B cell (primary cell): ENCODE measurements around the gene DAGLB. TPM values are rescaled to one million over a fixed set of nuclear protein-coding genes. Genes with fewer than 3 reads are reported as not detected.

ENCODE experiments used
- ATAC-seq: fragments of 200-7000 bp; cut with Tn5 transposase; one replicate; pipeline ENCODE4 v1.10.0; 2021; ENCODE audit warnings: low read depth, mild to moderate bottlenecking, moderate number of reproducible peaks, moderate library complexity
- CTCF ChIA-PET: fragments of 350-600 bp; sonication (Branson Sonifier 250); formaldehyde crosslinking; loops from one replicate; lab custom pipeline; 2021; ENCODE audit warnings: antibody characterized with exemption, inconsistent platforms; lab: Charles Lee
- POLR2A ChIA-PET: fragments of 350-600 bp; sonication (Branson Sonifier 250); formaldehyde crosslinking; loops from one replicate; lab custom pipeline; 2021; ENCODE audit warnings: antibody characterized with exemption; lab: Charles Lee
- DNase-seq: peaks from one replicate; pipeline ENCODE4 v3.0.0; 2013
- H2AFZ ChIP-seq: 2 replicates; pipeline ENCODE4 v1.6.1; 2012; ENCODE audit warnings: mild to moderate bottlenecking, low read depth, low read length; ENCODE audit not compliant: insufficient read depth, poor library complexity, severe bottlenecking
- H3K27ac ChIP-seq, 2 donors: 1 replicate in 1 of 2; 2 replicates in 1 of 2; pipeline ENCODE4 v1.5.1; 2012 to 2013; ENCODE audit warnings: low read length in 2 of 2, mild to moderate bottlenecking in 2 of 2, moderate library complexity in 1 of 2
- H3K27me3 ChIP-seq, 4 experiments: fragments of 200-600 bp in 1 of 4; sonication (generic) in 1 of 4; replicated peaks in 1 of 4; 1 replicate in 2 of 4; 2 replicates in 2 of 4; pipeline versions ENCODE4 v1.6.1 to v1.7.0; 2013 to 2016; ENCODE audit warnings: low read length in 3 of 4, mild to moderate bottlenecking in 2 of 4, mixed read lengths in 1 of 4, moderate library complexity in 1 of 4; ENCODE audit not compliant: insufficient read depth in 4 of 4, control insufficient read depth in 3 of 4; ENCODE audit errors: control extremely low read depth in 1 of 4
- H3K36me3 ChIP-seq, 2 experiments: replicated peaks in 1 of 2; 1 replicate in 1 of 2; 2 replicates in 1 of 2; pipeline versions ENCODE4 v1.6.1 to v1.7.1; 2013; ENCODE audit warnings: low read length in 1 of 2; ENCODE audit not compliant: insufficient read depth in 2 of 2, control insufficient read depth in 1 of 2; ENCODE audit errors: control extremely low read depth in 1 of 2, extremely low read depth in 1 of 2
- H3K4me1 ChIP-seq, 2 donors: fragments of 200-600 bp in 1 of 2; sonication (generic) in 1 of 2; 1 replicate in 1 of 2; 2 replicates in 1 of 2; pipeline versions ENCODE4 v1.5.1 to v1.6.1; 2013 to 2017; ENCODE audit warnings: low read length in 2 of 2; ENCODE audit not compliant: control insufficient read depth in 2 of 2, insufficient read depth in 2 of 2
- H3K4me2 ChIP-seq: replicated peaks from 2 replicates; pipeline ENCODE3; 2012; ENCODE audit warnings: mild to moderate bottlenecking, low read depth, low read length; ENCODE audit not compliant: poor library complexity, severe bottlenecking
- H3K4me3 ChIP-seq, 5 experiments: fragments of 200-600 bp in 1 of 5; sonication (generic) in 1 of 5; 1 replicate in 3 of 5; 2 replicates in 2 of 5; pipeline versions ENCODE4 v1.5.1 to v1.7.0; 2011 to 2016; ENCODE audit warnings: low read length in 4 of 5, mild to moderate bottlenecking in 4 of 5, low read depth in 2 of 5, control low read depth in 1 of 5, moderate library complexity in 1 of 5; ENCODE audit not compliant: insufficient read depth in 1 of 5; ENCODE audit errors: control extremely low read depth in 1 of 5, extremely low read depth in 1 of 5
- H3K79me2 ChIP-seq: fragments of 200-600 bp; sonication (generic); one replicate; pipeline ENCODE4 v1.6.0; 2016; ENCODE audit warnings: low read length; ENCODE audit not compliant: control insufficient read depth, insufficient read depth
- H3K9ac ChIP-seq: fragments of 200-600 bp; sonication (generic); 2 replicates; pipeline ENCODE4 v1.6.1; 2017; ENCODE audit warnings: mild to moderate bottlenecking, low read length, moderate library complexity
- H3K9me3 ChIP-seq, 3 donors: one replicate each; pipeline versions ENCODE4 v1.6.1 to v1.7.1; 2013; ENCODE audit warnings: low read length in 2 of 3; ENCODE audit not compliant: control insufficient read depth in 2 of 3, insufficient read depth in 1 of 3; ENCODE audit errors: control extremely low read depth in 1 of 3
- H4K20me1 ChIP-seq: 2 replicates; pipeline ENCODE4 v1.6.0; 2012; ENCODE audit warnings: mild to moderate bottlenecking, low read length; ENCODE audit not compliant: insufficient read depth, control insufficient read depth, poor library complexity, severe bottlenecking
- H3K27ac Mint-ChIP-seq: one replicate; pipeline ENCODE4 v1.8.0; 2021; ENCODE audit warnings: mixed read lengths
- H3K27me3 Mint-ChIP-seq: one replicate; pipeline ENCODE4 v1.8.0; 2021; ENCODE audit warnings: mixed read lengths
- H3K4me1 Mint-ChIP-seq: one replicate; pipeline ENCODE4 v1.8.0; 2021; ENCODE audit warnings: mixed read lengths
- H3K4me3 Mint-ChIP-seq: one replicate; pipeline ENCODE4 v1.8.0; 2021; ENCODE audit warnings: mixed read lengths
- H3K9me3 Mint-ChIP-seq: one replicate; pipeline ENCODE4 v1.8.0; 2022; ENCODE audit warnings: mixed read lengths; ENCODE audit not compliant: insufficient read depth
- EZH2 ChIP-seq: IDR thresholded peaks from 2 replicates; pipeline ENCODE4 v1.6.1; 2012; ENCODE audit warnings: borderline replicate concordance, low read depth, mild to moderate bottlenecking, moderate library complexity, low read length; ENCODE audit not compliant: insufficient read depth, poor library complexity, severe bottlenecking
- WGBS: methylation state at CpG from one replicate; pipeline ENCODE4 v1.1.5; 2013; ENCODE audit warnings: missing lambda C conversion rate; ENCODE audit not compliant: insufficient coverage; 5-methylcytosine and 5-hydroxymethylcytosine counted together
- intact Hi-C: fragments of 100-400 bp; cut with micrococcal nuclease; formaldehyde crosslinking; loops from one replicate; pipeline ENCODE4 v1.10.0; 2022
- polyA plus RNA-seq: library from polyadenylated mRNA; depleted of rRNA; stranded (reverse); fragments of >200 nt; gene quantifications from 2 replicates; pipeline ENCODE4 v1.2.3, GENCODE V29; 2012
- total RNA-seq, 2 donors: library from RNA; stranded (reverse); fragments of 120-200 nt in 1 of 2; gene quantifications; 1 replicate in 1 of 2; 2 replicates in 1 of 2; pipeline versions ENCODE4 v1.2.3 to v1.2.4, GENCODE V29; 2013 to 2022
- TF ChIP-seq, protein P1 (sequence below): fragments of 200-600 bp; IDR thresholded peaks from one replicate; pipeline ENCODE4 v1.8.0; 2022; ENCODE audit warnings: antibody characterized with exemption, mild to moderate bottlenecking

The DAGLB gene
- total and polyA plus RNA-seq, 2 donors (not counting 1 experiment from before 2014, with no cell fraction given) = 25.2 to 29.6 TPM

DNA sequence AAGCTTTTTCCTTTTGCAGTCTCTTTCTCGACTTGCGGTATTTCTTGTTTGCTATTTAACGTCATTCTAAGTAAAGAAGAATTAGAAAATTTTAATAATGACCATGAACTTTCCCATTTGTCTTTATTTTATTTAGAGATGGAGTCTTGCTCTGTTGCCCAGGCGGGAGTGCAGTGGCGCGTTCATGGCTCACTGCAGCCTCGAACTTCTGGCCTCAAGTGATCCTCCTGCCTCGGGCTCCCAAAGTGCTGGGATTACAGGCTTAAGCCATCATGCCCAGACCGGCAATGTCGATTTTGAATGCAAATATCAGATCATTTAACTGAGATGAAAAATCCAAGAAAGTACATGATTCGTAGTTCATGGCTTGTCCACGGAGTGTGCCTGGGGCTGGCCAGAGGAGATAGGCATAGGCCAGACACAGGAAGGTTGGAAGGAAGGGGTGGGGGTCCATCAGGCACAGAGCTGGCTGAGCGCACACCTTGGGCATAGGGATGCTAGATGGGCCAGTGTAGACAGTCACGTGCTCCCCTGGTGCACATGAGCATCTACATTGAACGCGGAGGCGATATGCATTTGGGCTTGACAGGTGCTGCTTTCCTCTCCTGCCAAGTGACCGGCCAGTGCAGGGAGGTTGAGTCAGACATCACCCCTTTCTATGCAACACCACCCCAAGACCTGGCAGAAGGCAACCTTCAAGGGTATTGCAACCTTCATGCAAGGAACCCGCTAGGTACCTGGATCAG lies 38.9 kb upstream of the DAGLB start:
- H3K4me1 ChIP-seq = peaks cover 11 to 20% of the 10 kb centered on the region in 2 donors

DNA sequence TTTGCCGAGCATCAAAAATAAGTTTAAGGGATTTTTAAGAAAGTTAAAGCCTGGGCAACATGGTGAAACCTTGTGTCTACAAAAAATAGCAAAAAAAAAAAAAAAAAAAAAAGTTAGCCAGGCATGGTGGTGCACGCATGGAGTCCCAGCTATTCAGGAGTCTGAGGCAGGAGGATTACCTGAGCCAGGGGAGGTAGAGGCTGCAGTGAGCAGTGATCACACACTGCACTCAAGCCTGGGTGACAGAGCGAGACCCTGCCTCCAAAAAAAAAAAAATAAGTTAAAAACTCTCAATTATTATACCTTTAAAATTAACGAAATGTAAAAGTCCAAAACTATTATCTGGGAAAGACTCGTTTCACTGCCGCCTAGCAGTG lies 35.0 kb upstream of the DAGLB start:
- DNase-seq (no peak), ATAC-seq (no peak)
- no peak for TF ChIP-seq EZH2
- TF ChIP-seq, protein P1, sequence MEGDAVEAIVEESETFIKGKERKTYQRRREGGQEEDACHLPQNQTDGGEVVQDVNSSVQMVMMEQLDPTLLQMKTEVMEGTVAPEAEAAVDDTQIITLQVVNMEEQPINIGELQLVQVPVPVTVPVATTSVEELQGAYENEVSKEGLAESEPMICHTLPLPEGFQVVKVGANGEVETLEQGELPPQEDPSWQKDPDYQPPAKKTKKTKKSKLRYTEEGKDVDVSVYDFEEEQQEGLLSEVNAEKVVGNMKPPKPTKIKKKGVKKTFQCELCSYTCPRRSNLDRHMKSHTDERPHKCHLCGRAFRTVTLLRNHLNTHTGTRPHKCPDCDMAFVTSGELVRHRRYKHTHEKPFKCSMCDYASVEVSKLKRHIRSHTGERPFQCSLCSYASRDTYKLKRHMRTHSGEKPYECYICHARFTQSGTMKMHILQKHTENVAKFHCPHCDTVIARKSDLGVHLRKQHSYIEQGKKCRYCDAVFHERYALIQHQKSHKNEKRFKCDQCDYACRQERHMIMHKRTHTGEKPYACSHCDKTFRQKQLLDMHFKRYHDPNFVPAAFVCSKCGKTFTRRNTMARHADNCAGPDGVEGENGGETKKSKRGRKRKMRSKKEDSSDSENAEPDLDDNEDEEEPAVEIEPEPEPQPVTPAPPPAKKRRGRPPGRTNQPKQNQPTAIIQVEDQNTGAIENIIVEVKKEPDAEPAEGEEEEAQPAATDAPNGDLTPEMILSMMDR = no peak
- Mint-ChIP-seq H3K27me3 (no peaks in the 10 kb centered on the region), H3K4me1 (peaks cover 54% of the 10 kb centered on the region), H3K9me3 (no peaks in the 10 kb centered on the region), H3K27ac (peak overlapping the region; percentile 90), H3K4me3 (peak overlapping the region; percentile 93)
- H3K9me3 ChIP-seq = no peaks in the 10 kb centered on the region
- peak overlapping the region; percentile 61 to 95 (median 72) for H3K4me3 ChIP-seq
- H3K4me2 ChIP-seq = peak overlapping the region; percentile 99
- peak overlapping the region; percentile 88 for H2AFZ ChIP-seq
- intact Hi-C loops = no loop called here
- H3K27me3 ChIP-seq = no peaks in the 10 kb centered on the region
- H3K4me1 ChIP-seq = peaks cover 16 to 41% of the 10 kb centered on the region in 2 donors
- POLR2A ChIA-PET = no interaction called here
- H4K20me1 ChIP-seq = peaks cover 40% of the 10 kb centered on the region
- CTCF ChIA-PET = no interaction called here
- H3K79me2 ChIP-seq = peaks cover 76% of the 10 kb centered on the region
- peaks cover 3 to 6% of the 10 kb centered on the region in 2 experiments for H3K36me3 ChIP-seq
- WGBS = 22% methylated on average over 3 of the region's 6 CpGs
- H3K9ac ChIP-seq = peak overlapping the region; percentile 92
- H3K27ac ChIP-seq = no peak overlapping the region

More for the DNA sequence above, 38.9 kb upstream of the DAGLB start:
- H4K20me1 ChIP-seq = peaks cover 7% of the 10 kb centered on the region
- ChIA-PET CTCF (no interaction called here), POLR2A (no interaction called here)
- intact Hi-C loops = no loop called here
- H2AFZ ChIP-seq = no peak overlapping the region
- H3K27me3 ChIP-seq = no peaks in the 10 kb centered on the region
- Mint-ChIP-seq H3K9me3 (no peaks in the 10 kb centered on the region), H3K27me3 (peaks cover 4% of the 10 kb centered on the region), H3K27ac (no peak overlapping the region), H3K4me1 (peaks cover 19% of the 10 kb centered on the region), H3K4me3 (no peak overlapping the region)
- H3K79me2 ChIP-seq = peaks cover 37% of the 10 kb centered on the region
- TF ChIP-seq EZH2 = no peak
- TF ChIP-seq, protein P1 = no peak
- H3K27ac ChIP-seq = no peak overlapping the region
- H3K9ac ChIP-seq = no peak overlapping the region
- H3K9me3 ChIP-seq = peaks cover 0 to 8% (median 2%) of the 10 kb centered on the region in 3 donors
- DNase-seq = no peak
- H3K4me2 ChIP-seq = no peak overlapping the region
- WGBS = 95% methylated on average over 15 of the region's 19 CpGs
- no peak for ATAC-seq
- H3K4me3 ChIP-seq = no peak overlapping the region
- H3K36me3 ChIP-seq = peaks cover 0 to 3% of the 10 kb centered on the region in 2 experiments
